ENCODE measurements around the gene SPATA12.

- TF ChIP-seq CTCF (IDR thresholded peaks at IDR 0.05) (no peak), POLR2A (IDR thresholded peaks at IDR 0.05) (no peak)
Measured at GRCh38 chr3:57041674-57042073, 18.8 kb upstream of the SPATA12 start.

Measured in testis (tissue), 2 donors.